Measurements from ENCODE around the gene ZNF598.

- TF ChIP-seq CTCF (IDR thresholded peaks at IDR 0.05; ENCODE audit: borderline replicate concordance, extremely low read depth, low read length, poor library complexity, severe bottlenecking), result no peak
- TF ChIP-seq EZH2 (IDR thresholded peaks at IDR 0.05; ENCODE audit: borderline replicate concordance, low read depth, low read length, severe bottlenecking), result no peak
These were observed 48.0 kb downstream of the ZNF598 start for GRCh38 chr16:1961651-1962067.

All from DND-41 (cell line).